ENCODE results near the gene ASPG.

GRCh38 chr14:104081951-104082464 lies 3.5 kb upstream of the ASPG start:
- TF ChIP-seq CTCF (conservative IDR thresholded peaks at IDR 0.05), result no peak
- no peak for TF ChIP-seq ZFX (IDR thresholded peaks at IDR 0.05)

Data from C4-2B (cell line).